ENCODE results near the gene MED26.

Gene MED26

GRCh38 chr19:16612636-16613035 is 15.4 kb downstream of the MED26 start:
- no peak for DNase-seq

DNA sequence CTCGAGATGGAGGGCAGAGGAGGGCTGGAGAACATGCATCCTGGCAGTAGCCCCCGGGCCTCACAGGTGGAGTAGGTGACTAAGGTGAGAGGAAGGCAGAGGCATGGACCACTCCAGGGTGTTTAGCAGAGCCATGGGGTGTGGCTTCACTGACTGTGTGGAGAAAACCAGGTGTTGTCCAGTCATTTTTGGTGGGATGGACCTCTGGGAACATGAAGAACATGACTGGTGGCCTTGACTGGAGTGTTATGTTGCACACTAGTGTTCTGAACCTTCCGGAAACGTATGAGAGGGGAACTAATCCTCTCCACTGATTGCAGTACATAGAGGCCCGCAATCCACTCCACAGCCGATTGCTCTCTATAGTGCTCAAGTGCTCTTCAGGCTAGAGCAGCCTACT is 16.9 kb downstream of the MED26 start:
- no peak for DNase-seq

GRCh38 chr19:16609511-16610200 is 18.3 kb downstream of the MED26 start:
- DNase-seq: no peak

- no peak for DNase-seq
Observed at GRCh38 chr19:16608290-16608739, 19.7 kb downstream of the MED26 start.

GRCh38 chr19:16607819-16608218 is 20.2 kb downstream of the MED26 start:
- no peak for DNase-seq

- no peak for DNase-seq
Observed at GRCh38 chr19:16605553-16605994, 22.4 kb downstream of the MED26 start.

DNA sequence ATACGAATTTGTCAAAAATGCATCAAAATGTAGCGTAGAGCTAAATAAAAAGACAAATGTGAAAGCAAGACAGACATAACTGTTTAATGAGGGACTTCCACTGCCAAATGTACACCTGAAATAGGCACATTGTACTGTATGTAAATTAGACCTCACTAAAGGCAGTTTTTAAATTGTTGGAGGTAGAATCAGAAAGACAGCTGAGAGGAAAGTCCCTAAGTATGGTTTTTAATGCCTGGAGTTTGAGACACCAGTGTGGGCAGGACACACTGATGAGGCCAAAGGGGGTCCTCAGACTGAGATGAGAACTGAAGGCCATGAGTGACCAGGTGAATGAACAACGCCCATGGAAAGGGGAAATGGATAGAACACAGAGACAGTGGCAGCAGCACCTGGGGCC is 22.9 kb downstream of the MED26 start:
- no peak for DNase-seq

DNA sequence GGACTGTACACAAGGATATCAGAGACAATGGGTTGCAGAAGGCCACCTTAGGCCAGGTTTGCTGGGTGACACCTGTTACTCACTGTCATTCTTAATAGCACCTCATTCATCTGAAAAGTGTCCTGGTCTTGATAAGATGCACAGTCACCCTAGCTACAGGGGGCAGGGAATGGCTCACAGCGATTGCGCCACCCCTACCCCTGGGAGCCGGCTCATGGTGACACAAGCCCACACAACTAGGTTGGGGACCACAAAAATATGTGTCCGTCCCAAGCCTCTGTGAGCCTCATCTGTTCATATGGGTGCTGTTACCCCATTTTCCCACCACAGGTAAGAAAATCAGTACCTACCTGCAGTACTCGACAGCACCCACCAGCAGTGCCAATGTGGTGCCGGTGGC is 23.4 kb downstream of the MED26 start:
- no peak for DNase-seq

GRCh38 chr19:16603090-16603489 is 24.9 kb downstream of the MED26 start:
- no peak for DNase-seq

DNA sequence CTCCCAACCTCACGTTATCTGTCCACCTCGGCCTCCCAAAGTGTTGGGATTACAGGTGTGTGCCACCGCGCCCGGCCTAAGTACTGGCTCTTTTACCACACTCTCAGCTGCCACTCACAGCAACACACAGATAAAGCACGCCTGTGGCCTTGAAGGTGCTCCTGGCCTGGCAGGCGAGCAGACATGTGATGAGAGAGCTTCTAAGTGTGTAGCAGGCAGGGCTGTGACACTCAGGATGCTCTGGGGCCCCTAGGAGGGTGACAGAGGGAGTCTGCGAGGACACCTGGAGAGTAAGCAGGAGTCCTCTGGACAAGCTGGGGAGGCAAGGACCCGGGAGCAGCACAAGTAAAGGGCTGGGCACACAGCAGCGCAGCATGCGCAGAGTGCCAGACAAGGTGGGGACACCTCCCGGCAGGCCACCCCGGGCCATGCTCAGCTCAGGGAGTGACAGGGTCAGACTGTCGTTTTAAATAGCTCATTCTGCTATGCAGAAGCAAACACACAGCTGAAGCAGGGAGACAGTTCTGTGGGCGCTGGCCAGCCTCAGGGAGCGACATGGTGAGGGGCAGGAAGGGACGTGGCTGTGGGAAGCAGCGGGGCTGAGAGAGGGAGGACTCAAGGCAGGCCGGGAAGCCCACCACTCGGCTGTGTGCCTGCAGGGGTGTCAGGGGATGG is 26.5 kb downstream of the MED26 start:
- DNase-seq: no peak

- no peak for DNase-seq
Observed at GRCh38 chr19:16600824-16601223, 27.2 kb downstream of the MED26 start.

GRCh38 chr19:16599655-16600346 is 28.2 kb downstream of the MED26 start:
- no peak for DNase-seq

DNA sequence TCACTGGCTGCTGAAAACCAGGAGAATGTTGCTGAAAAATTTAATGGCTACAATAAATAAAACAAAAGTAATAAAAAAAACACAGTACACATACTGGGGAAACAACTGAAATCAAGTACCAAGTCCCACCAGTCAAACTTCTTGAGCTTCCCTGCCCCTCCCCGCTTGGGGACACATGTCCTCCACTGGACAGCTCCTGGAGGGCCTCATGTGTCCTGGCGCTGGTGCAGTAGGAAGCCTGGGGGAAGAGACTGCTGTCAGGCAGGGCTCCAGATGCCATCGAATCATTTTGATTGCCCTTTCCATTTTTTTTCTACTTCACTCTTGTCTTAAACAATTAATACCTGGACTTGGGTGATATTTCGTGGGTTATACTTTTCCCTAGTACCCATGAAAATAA is 29.2 kb downstream of the MED26 start:
- no peak for DNase-seq

GRCh38 chr19:16596399-16596798 is 31.6 kb downstream of the MED26 start:
- DNase-seq: no peak

- DNase-seq: no peak
Observed at GRCh38 chr19:16595097-16595496, 32.9 kb downstream of the MED26 start.

- DNase-seq: peak; percentile 25 to 65
Observed at GRCh38 chr19:16594681-16595091, 33.3 kb downstream of the MED26 start.

DNA sequence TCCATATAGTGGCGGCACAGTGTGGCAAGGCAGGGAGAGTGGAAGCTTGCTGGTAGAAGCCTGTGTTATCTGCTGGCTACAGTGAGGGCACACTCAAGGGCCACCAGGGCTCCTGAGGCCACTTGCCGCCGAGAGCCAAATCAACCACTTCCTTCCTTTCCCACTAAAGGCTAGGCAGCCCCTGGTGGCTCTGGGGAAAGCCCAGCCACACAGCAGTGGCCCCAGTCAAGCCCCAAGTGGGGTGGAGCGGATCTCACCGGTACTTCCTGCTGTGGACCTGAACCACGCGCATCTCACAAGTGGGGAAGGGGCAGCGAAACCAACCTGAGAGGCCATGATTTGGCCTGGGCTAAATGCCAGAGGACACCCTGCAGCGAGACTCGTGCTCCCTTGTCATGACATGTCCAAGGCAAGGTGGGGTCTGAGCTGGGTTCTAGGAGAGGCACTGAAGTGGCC is 33.8 kb downstream of the MED26 start:
- peak; percentile 58 to 71 for DNase-seq

GRCh38 chr19:16593181-16593580 is 34.8 kb downstream of the MED26 start:
- no peak for DNase-seq

- no peak for DNase-seq
Observed at GRCh38 chr19:16591803-16592556, 36.0 kb downstream of the MED26 start.

GRCh38 chr19:16590876-16591802 is 36.9 kb downstream of the MED26 start:
- DNase-seq: no peak

DNA sequence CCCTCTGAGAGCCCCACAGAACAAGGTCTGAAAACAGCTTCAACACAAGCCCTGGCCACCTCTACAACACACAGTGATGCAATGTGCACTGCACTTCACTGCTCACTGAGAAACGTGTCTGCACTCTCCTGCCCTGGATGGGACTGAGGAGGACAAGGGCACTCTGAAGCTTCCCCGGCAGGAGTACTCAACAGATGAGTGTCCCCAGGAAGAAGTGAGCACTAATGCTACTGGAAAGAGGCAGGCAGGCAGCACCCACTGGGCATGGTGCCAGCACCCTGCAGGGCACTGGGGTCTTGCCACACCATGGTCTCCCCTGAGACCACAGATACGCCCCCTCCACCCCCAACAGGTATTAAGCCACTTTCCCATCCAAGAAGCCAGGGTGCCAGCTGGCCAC is 38.1 kb downstream of the MED26 start:
- no peak for DNase-seq

Measured in CD4-positive, alpha-beta T cell treated with Interferon alpha-2 for 1 hour (primary cell).